ENCODE results near the gene CCSER1.
"Not testable (repeated sequence)": the region's sequence is repeated elsewhere in the genome, so short reads cannot be mapped to it uniquely, and the experiment has no call there.

Gene CCSER1

GRCh38 chr4:90840828-90841227 lies 713.6 kb downstream of the CCSER1 start:
- DNase-seq (ENCODE audit: low read depth) = no peak

DNA sequence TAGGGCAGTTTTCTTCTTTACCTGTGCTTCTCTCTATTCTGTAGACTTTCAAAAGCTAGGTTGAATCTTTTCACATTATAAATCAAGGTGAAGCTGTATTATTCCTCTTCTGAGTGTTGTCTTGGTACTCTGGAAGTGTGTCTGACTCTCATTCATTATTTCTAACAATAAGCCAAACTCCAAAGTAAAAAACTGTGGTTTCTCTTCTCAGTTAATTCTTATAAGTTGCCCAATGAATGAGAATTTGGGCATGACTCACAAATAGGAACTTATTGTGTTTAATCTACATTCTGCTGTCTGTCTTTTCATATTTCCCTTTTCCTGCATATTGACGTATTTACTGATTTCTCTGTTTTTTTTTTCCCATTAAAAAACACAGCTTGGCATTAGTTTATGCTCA lies 714.5 kb downstream of the CCSER1 start:
- no peak for DNase-seq (ENCODE audit: low read depth)

DNA sequence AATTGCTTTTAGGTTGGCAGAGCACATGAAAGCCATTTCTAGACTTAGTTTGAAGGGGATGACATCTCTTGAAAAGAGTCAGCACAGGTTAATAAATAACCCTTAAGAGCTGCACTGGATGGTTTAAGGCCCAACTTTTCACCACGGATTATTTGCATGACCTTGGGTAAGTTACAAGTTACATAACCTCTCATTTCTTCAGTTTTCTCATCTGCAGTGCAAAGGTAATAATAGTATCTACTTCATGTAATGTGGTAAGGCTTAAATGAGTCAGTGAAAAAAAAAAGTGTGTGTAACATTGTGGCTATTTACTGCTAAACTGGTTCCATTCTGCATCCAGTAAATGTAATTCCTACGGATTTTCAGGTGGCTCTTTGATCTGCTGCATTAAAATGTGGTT lies 715.8 kb downstream of the CCSER1 start:
- DNase-seq (ENCODE audit: low read depth) = no peak

- DNase-seq (ENCODE audit: low read depth) = no peak
Observed at GRCh38 chr4:90844241-90844640, 717.0 kb downstream of the CCSER1 start.

- DNase-seq (ENCODE audit: low read depth) = no peak
Observed at GRCh38 chr4:90845777-90846176, 718.6 kb downstream of the CCSER1 start.

DNA sequence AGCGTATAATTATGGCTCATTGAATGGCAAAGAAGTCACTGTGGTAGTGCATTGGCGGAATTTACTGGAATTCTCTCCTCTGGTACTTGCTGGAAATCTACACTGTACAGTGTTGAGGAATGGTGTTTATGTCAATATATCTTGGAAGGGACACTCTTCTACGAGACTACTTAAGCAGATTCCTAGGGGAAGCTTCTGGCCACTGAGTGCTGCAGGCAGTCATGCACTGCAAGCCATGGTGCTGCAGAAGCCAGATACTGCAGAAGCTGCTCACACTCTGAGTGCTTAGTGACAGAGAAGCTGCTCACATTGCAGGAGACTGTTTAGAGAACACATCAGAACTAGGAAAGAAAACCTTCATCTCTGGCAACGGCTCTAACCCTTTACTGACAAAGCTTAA lies 725.0 kb downstream of the CCSER1 start:
- no peak for DNase-seq (ENCODE audit: low read depth)

- peak; percentile 68 for DNase-seq (ENCODE audit: low read depth)
Observed at GRCh38 chr4:90855111-90855510, 727.9 kb downstream of the CCSER1 start.

DNA sequence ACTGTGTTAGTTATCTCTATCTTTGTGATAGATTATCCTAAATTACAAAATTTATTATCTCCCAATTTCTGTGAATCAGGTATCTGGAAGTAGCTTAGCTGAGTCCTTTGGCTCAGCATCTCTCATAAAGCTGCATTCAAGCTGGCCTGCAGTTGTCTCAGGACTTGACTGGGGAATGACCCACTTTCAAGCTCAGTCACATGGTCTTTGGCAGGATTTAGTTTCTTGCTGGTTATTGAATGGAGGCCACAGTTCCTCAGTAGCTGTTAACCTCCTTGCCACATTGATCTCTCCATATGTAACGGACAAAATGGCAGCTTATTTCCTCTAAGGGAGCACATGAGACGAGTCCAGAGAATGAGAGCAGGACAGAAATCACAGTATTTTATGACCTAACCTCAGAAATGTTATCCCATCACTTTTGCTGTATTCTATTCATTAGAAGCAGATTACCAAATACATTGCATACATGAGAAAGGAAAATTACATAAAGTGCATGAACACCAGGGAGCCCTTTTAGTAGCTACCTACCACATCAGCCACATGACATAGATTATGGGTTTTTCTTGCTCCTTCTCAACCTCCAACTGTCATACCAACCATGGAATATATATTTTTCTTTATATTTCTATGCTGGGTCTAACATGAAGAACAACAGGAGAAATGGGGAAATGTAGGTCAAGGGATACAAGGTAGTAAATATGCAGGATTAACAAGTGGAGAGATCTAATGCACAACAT lies 730.1 kb downstream of the CCSER1 start:
- DNase-seq (ENCODE audit: low read depth) = no peak

DNA sequence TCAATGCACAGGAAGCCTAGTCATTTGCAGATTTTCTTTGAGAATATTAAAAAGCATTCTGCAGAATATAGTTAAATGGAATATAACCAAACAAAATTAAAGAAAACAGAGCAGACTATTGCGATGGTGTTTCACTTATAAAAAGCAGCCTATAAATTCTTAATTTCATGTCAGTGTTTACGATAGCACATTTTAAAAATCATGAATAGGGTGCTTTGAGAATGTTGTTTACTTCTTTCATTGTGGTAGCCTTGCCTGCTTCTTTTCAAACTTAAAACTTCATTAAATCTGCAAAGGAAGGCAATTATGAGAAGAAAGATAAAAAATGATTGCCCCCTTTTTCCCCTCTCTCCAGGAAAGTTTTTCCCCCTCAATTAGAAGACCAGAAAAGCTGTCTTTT lies 748.6 kb downstream of the CCSER1 start:
- no peak for DNase-seq (ENCODE audit: low read depth)

DNA sequence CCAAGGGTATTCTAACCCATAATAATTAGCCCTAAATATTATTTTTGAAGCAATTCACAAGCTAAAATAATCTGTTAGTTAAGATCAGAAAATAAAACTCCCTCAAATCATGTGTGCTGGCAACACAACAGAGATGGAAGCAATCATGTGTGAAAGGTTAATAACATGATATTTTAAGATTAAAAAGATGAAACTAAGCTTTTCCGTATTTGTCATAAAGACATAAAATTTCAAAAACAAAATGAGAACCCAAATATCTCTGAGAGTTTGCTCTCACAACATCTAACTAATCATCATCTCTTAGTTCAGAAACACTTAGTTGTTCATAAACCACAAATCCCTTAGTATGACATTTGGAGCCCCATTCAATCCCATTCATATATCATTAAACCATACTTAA lies 749.1 kb downstream of the CCSER1 start:
- no peak for DNase-seq (ENCODE audit: low read depth)

- DNase-seq (ENCODE audit: low read depth) = no peak
Observed at GRCh38 chr4:90883519-90883918, 756.3 kb downstream of the CCSER1 start.

DNA sequence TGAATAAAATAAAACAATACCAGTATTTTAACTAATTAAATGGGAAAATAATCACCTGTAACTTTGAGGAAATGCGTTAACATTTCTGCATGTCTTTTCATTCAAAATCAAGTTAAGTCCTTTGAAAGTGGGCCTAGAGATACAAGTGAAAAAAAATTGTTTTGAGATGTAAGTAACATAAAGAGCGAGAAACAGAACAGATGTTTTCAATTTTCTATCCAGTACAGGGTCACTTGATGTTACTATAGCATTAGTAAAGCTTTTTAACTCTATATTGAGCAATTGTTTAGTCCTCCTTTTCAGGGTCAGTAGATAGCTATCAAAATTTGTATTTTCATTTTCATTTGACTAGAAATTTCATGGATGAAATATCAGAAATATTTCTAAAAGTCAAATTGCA lies 761.4 kb downstream of the CCSER1 start:
- DNase-seq (ENCODE audit: low read depth) = no peak

DNA sequence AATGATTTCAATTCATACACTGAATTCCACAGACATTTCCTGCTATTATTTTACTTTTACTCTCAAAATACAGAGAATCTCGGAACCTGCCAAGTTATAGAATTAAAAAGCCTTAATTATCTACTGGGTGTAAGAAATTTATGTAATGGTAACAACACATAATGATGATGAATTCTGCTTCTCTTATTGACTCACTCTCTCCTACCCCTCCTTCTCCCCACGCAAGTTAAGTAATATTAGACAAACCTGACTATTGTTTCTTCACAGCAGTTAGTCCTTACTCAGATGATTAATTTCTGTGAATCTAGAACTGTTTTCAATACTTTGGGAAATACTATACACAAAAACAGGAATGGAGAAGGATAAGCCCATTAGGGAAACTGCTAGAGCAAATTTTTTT lies 762.0 kb downstream of the CCSER1 start:
- DNase-seq (ENCODE audit: low read depth) = no peak

- DNase-seq (ENCODE audit: low read depth) = not testable (repeated sequence)
Observed at GRCh38 chr4:90903413-90903812, 776.2 kb downstream of the CCSER1 start.

GRCh38 chr4:90904021-90904420 lies 776.8 kb downstream of the CCSER1 start:
- no peak for DNase-seq (ENCODE audit: low read depth)

DNA sequence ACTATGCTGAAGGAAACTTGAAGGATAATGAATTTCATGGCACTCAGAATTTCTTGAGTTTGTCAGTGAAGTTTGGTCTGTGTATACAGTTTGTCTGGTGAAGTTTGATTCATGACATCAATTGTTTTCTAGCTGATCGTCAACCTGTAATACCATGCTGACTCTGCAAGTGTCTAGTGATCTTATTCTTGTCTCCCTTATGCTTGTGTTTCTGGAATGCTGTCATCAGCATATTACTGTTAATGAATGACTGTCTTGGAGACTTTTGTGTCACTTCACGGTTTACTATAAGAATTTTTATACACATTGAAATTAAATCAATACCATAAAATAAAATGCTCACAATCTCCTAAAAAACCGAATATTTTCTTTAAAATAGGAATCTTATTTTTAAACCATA lies 779.0 kb downstream of the CCSER1 start:
- no peak for DNase-seq (ENCODE audit: low read depth)

GRCh38 chr4:90911724-90912434 lies 784.7 kb downstream of the CCSER1 start:
- not testable (repeated sequence) for DNase-seq (ENCODE audit: low read depth)

- DNase-seq (ENCODE audit: low read depth) = no peak
Observed at GRCh38 chr4:90922174-90922573, 795.0 kb downstream of the CCSER1 start.

DNA sequence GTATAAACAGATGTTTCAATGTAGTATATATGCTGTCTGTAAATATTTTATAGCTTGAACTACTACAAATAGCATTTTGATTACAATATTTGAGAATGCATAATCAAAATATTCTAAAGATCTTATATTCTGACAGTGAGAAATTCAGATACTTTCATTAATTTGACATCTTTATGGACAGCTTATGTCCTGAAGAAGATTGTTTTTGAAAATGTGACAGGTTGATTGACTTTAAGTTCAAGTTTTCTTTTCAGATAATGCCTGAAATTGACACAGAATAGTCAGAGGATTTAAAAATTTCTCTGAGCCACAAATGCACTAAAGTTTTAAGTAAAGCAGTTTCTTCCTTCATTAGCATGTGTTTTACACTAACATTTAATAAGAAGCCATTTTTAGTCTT lies 799.8 kb downstream of the CCSER1 start:
- no peak for DNase-seq (ENCODE audit: low read depth)

DNA sequence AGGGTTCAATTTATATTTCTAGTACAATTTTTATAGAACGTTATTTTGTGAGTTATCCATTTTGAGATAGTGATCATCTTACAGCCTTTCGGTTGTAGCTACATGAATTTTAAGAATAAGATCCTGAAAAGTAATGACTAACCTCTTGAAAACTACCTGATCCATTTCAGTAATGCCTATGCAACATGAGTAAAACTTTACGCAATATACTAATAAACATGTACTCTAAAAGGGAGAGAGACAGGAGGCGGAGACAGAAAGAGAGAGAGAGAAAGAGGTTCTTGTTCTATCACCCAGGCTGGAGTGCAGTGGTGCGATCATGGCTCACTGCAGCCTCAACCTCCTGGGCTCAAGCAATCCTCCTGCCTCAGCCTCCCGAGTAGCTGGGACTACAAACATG lies 816.1 kb downstream of the CCSER1 start:
- no peak for DNase-seq (ENCODE audit: low read depth)

GRCh38 chr4:90946945-90947344 lies 819.8 kb downstream of the CCSER1 start:
- no peak for DNase-seq (ENCODE audit: low read depth)

- no peak for DNase-seq (ENCODE audit: low read depth)
Observed at GRCh38 chr4:90950385-90950841, 823.2 kb downstream of the CCSER1 start.

- DNase-seq (ENCODE audit: low read depth) = peak; percentile 53
Observed at GRCh38 chr4:90951037-90951436, 823.8 kb downstream of the CCSER1 start.
